HL-60 (cell line): Measurements from ENCODE around the gene PDK2.

Experiments used
- GABPA ChIP-seq: IDR thresholded peaks from 2 replicates; pipeline ENCODE4 v1.6.1; 2012; ENCODE audit warnings: low read depth
- POLR2AphosphoS5 ChIP-seq: IDR thresholded peaks from 2 replicates; pipeline ENCODE4 v1.6.1; 2012; ENCODE audit warnings: low read depth
- SPI1 ChIP-seq: IDR thresholded peaks from 2 replicates; pipeline ENCODE4 v1.6.1; 2012; ENCODE audit warnings: low read depth, mild to moderate bottlenecking, borderline replicate concordance
- TF ChIP-seq, protein P1 (sequence below): IDR thresholded peaks from one replicate; pipeline ENCODE4 v1.5.1; 2011; ENCODE audit warnings: low read length, control low read depth, inconsistent platforms; ENCODE audit not compliant: insufficient read depth

DNA sequence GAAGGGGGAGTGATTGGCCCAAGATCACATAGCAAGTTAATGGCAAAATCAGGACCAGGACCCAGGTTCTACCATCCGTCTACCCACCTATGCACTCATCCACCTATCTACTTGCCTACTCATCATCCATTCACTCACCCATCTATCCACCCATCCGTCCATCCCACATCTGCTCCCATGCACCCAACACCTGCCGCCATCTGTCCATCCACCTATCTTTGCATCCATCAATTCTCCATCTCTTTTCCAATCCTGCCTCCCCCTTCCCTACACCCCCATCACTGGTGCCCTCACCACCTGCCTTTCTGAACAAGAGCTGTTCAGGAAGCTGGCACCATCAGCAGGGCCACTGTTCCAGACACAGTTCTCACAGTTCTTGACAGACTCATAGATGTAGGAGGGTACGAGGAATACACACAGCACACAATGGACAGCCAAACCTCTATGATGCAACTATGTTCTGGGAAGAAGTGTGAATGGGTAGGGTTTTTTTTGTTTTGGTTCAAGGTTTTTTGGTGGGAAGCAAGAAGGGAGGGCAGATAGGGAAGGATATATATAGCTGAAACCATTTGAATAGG is 30.4 kb downstream of the PDK2 start:
- TF ChIP-seq, protein P1, sequence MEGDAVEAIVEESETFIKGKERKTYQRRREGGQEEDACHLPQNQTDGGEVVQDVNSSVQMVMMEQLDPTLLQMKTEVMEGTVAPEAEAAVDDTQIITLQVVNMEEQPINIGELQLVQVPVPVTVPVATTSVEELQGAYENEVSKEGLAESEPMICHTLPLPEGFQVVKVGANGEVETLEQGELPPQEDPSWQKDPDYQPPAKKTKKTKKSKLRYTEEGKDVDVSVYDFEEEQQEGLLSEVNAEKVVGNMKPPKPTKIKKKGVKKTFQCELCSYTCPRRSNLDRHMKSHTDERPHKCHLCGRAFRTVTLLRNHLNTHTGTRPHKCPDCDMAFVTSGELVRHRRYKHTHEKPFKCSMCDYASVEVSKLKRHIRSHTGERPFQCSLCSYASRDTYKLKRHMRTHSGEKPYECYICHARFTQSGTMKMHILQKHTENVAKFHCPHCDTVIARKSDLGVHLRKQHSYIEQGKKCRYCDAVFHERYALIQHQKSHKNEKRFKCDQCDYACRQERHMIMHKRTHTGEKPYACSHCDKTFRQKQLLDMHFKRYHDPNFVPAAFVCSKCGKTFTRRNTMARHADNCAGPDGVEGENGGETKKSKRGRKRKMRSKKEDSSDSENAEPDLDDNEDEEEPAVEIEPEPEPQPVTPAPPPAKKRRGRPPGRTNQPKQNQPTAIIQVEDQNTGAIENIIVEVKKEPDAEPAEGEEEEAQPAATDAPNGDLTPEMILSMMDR, result no peak
- no peak for TF ChIP-seq POLR2AphosphoS5
- TF ChIP-seq SPI1, result no peak
- TF ChIP-seq GABPA, result no peak
